HG03469 (cell line): ENCODE measurements around the gene OR5D16.
"Not testable (repeated sequence)": the region's sequence is repeated elsewhere in the genome, so short reads cannot be mapped to it uniquely, and the experiment has no call there.

Source experiments
- ATAC-seq: cut with Tn5 transposase; IDR thresholded peaks from one replicate; pipeline ENCODE4 v1.9.1; 2021; ENCODE audit warnings: mild to moderate bottlenecking, moderate library complexity, moderate number of reproducible peaks; ENCODE audit not compliant: unreplicated experiment

Gene OR5D16

GRCh38 chr11:55838452-55838851 is at the start of gene OR5D16:
Gene OR5D16, plus strand, starts transcription at chr11:55838752. Its CDS starts 0 bp downstream, at chr11:55838752.
- ATAC-seq: no peak

DNA sequence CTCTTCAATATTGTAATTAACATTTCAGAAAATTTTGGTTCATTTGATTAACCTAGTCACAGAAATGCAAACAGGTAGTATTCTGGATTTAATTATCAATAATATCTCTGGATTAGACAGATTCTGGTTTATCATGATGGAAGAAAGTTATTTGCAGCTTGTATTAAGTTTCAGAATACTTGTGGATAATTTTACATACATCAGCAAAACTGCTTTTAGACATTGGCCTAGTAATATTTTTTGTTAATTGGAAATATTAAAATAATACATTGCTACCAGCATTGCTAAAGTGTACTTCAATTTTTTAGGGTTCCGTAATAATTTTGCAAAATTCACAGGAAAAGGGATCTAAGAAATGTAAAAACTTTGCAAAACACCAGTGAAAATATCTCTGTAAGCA is 46.9 kb upstream of the OR5D16 start:
- ATAC-seq: no peak

- ATAC-seq: no peak
These were observed 45.2 kb upstream of the OR5D16 start for GRCh38 chr11:55793321-55793720.

DNA sequence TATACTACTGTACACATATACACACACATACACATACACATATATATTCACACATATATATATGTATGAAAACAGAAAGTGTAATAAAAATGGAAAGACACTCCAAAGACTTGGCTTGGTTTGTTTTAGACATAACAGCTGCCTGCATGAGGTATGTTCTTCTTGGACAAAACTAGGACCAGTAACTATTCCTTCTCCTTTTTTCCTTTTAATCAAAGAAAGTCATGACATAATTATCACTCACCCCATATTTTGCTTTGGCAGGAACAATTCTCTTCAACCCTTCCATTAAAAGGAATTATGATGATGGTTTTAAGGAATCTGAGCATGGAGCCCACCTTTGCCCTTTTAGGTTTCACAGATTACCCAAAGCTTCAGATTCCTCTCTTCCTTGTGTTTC is 43.3 kb upstream of the OR5D16 start, which contains the start of gene OR5D14:
TSS of gene OR5D14 (plus strand) at position 301 of the 400 bp plus-strand sequence. CDS start at position 301, 0 bp downstream.
- ATAC-seq: no peak

DNA sequence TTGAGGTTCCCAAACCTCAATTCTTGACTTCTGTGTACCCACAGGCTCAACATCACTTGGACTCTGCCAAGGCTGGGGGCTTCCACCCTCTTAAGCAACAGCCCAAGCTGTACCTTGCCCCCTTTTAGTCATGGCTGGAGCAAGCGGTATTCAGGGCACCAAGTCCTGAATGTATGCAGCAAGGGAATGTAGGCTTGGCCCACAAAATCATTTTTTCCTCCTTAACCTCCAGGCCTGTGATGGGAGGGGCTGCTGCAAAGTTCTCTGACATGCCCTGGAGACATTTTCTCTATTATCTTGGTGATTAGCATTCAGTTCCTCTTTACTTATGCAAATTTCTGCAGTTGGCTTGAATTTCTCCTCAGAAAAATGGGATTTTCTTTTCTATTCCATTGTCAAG is 32.3 kb upstream of the OR5D16 start:
- ATAC-seq: no peak

DNA sequence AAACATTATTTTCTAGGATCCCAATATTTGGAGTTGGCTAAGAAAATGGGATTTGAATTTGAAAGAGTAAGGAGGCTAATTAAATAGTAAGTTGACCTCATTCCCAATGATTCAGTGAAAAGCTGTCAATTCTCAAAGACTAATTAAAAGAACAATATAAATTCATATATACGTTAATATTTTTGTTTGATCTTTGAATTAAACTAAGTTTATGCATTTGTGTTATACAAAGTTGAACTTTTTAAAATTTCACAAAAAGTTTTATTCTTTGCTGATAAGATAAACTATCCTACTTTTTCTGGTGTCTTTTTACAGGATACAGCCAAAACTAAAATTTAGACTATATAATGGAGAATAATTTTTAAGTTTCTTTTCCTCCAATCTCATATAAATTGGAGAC is 27.5 kb upstream of the OR5D16 start, which contains the start of gene OR5L1:
TSS of gene OR5L1 (plus strand) at position 301 of the 400 bp plus-strand sequence. CDS start 100 bp downstream, outside the sequence.
- ATAC-seq: no peak

DNA sequence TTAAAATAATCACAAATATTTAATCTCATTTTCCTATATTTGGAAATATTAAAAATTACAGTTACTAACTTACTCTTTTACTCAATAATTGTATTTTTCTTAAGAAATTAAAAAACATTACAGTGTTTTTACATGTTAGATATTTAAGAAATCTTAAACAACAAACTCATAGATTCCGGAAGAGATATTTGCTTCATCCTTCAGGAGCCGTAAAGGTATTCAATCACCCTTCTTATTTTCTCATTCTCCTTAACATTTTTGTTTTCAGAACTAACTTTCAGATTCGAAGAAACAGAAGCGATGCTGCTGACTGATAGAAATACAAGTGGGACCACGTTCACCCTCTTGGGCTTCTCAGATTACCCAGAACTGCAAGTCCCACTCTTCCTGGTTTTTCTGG is 19.2 kb upstream of the OR5D16 start, which contains the start of gene OR5D18:
TSS of gene OR5D18 (plus strand) at position 301 of the 400 bp plus-strand sequence. CDS start at position 301, 0 bp downstream.
- ATAC-seq: no peak

DNA sequence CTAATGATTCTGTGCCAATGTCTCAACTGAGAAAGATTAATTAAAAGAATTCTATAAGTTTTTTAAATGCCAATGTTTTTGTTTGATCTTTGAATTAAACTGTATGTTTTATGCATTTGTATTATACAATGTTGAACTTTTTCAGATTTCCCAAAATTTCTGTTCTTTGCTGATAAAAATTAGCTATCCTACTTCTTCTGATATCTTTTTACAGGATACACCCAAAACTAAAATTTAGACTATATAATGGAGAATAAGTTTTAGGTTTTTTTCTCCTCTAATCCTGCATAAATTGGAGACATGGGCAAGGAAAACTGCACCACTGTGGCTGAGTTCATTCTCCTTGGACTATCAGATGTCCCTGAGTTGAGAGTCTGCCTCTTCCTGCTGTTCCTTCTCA is 11.6 kb upstream of the OR5D16 start, which contains the start of gene OR5L2:
TSS of gene OR5L2 (plus strand) at position 301 of the 400 bp plus-strand sequence. CDS start at position 301, 0 bp downstream.
- ATAC-seq: no peak

GRCh38 chr11:55847453-55847852 is 8.9 kb downstream of the OR5D16 start:
- no peak for ATAC-seq

DNA sequence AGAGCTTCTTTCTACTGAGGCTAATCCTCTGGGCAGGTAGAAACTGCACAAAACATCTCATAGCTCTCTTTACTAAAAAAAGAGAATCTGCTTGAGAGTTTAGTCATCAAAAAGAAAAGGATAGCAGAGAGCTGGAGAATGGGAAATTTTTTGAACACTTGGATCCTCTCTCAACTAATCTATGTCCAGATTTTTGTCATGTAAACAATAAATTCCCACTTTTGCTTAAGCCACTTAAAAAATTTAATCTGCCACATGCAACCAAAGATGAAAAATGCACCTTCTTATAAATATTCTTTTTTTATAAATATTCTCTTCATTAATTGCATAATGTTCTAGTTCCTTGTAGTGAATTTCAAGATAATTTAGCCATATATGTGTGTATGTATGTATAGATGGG is 10.5 kb downstream of the OR5D16 start:
- ATAC-seq: no peak

GRCh38 chr11:55852141-55852540 is 13.6 kb downstream of the OR5D16 start:
- ATAC-seq: no peak

DNA sequence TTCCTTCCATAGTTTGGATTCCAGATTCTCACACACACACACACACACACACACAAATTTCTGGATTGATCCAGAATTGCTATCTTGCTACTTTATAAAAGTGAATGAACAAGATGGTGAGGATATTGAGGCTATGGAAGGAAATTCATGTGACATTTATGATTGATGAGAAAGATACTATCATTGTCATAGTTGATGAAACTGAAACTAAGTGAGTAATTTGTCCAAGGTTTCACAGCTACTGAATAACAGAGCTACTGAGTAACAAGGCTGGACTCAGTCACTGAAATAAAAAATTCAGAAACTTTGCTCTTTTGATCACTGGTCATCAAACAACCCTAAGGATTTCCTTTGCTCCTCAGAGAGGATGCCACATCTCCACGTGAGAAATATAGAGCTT is 16.2 kb downstream of the OR5D16 start:
- ATAC-seq: no peak

DNA sequence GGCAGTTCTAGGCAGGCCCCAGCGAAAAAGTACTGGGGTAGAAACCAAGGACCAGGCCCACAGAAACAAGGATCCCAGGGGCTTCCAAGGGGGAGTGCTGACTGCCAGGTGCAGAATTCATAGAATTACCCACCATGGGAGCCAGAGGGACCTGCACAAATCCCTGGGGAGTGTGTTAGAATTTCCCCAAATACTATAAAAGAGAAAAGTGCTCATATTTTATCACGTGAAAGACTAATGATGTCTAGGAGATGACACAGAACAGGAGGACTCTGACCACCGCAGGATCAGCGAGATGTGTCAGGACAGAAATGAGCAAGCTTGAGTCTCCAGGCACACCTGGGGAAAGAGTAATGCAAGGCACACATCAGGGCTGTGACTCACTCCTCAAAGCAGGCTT is 28.8 kb downstream of the OR5D16 start:
- ATAC-seq: not testable (repeated sequence)

DNA sequence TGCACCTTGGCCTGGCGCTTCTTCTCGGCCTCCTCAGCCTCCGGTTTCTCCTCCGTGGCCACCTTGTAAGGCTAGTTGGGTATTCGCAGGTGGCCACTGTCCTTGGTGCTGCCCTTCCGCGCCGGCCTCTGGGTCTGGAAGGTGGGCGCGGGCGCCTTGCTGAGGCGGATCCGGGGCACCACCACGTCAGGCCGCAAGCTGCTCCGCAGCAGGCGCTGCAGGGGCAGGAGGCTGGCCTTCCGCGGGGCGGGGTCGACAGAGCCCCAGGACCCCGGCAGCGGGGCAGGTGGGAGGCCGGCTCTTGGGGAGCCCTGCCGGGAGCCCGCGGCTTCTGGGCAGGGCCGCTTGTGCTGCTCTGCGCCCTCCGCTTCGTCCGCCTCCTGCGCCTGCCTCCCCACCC is 34.2 kb downstream of the OR5D16 start:
- ATAC-seq: not testable (repeated sequence)

- ATAC-seq: not testable (repeated sequence)
These were observed 34.6 kb downstream of the OR5D16 start for GRCh38 chr11:55873146-55873545.

DNA sequence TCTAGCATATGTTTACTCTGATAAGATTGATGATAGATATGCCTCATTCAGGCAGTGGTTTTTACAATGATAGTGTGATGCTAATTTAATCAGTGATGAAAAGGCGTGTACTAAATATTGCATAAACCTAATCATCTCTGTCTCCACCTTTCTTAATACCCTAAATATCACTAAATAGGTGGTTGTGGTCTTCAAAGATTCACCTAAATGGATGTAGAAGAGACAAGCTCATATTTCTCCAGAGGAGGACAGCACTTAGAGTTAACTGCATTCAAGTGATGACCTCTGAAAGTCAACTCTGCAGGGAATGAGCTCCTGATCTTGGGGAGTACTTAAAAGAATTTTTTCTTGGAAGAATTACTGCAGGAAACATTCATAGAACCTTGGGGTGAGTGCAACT is 44.4 kb downstream of the OR5D16 start, which contains the start of gene TRIM51:
TSS of gene TRIM51 (plus strand) at position 301 of the 400 bp plus-strand sequence. CDS start 2,132 bp downstream, outside the sequence.
- ATAC-seq: not testable (repeated sequence)

GRCh38 chr11:55884995-55885394 is 46.4 kb downstream of the OR5D16 start:
- not testable (repeated sequence) for ATAC-seq

DNA sequence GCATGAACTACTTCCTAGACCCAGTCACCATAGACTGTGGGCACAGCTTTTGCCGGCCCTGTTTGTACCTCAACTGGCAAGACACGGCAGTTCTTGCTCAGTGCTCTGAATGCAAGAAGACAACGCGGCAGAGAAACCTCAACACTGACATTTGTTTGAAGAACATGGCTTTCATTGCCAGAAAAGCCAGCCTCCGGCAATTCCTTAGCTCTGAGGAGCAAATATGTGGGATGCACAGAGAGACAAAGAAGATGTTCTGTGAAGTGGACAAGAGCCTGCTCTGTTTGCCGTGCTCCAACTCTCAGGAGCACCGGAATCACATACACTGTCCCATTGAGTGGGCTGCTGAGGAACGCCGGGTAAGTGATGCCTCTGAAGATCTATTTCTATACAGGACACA is 46.9 kb downstream of the OR5D16 start:
- ATAC-seq: not testable (repeated sequence)
